ENCODE data around the gene UGT1A7.

DNA sequence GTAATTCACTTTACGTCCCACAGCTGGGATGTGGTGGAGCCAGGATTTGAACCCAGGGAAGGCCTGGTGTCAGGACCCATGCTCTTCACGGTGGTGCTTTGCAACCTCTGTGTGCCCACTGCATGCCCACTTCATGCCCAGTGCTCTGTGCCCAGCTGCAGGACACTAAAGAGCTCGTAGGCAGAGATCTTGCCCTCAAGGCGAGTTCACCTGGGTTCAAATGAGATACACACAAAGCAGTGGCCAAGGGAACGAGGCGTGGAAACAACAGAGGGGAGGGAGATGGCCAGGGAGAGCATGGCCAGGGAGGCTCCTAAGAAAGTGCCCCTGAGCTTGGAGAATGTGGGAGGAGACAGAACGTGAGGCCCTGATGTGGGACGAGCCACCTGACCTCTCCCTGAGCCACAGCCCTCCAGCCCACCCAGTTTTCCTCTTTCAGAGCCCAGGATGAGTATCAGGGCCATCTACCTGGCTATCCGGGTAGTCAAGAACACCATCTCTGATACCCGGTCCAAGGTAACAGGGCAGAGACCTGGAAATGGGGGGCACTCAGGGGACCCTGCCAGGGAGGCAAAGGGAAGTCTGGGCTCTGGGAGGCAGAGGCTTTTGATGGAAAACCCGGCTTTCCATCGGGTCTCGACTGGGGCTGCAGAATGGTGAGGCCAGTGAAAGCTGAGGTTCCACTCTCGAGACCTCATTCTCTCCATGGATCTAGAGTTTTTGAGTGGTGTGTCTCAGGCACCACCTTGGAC lies 116.8 kb downstream of the UGT1A7 start:
- TF ChIP-seq POLR2A (IDR thresholded peaks at IDR 0.05): no peak
- TF ChIP-seq CTCF (IDR thresholded peaks at IDR 0.05): no peak

All from testis (tissue), 2 donors.